GM21367 (cell line): ENCODE measurements around the gene PEX19.

Source experiments
- ATAC-seq: cut with Tn5 transposase; IDR thresholded peaks from one replicate; pipeline ENCODE4 v1.9.1; 2021; ENCODE audit not compliant: unreplicated experiment

Gene PEX19

DNA sequence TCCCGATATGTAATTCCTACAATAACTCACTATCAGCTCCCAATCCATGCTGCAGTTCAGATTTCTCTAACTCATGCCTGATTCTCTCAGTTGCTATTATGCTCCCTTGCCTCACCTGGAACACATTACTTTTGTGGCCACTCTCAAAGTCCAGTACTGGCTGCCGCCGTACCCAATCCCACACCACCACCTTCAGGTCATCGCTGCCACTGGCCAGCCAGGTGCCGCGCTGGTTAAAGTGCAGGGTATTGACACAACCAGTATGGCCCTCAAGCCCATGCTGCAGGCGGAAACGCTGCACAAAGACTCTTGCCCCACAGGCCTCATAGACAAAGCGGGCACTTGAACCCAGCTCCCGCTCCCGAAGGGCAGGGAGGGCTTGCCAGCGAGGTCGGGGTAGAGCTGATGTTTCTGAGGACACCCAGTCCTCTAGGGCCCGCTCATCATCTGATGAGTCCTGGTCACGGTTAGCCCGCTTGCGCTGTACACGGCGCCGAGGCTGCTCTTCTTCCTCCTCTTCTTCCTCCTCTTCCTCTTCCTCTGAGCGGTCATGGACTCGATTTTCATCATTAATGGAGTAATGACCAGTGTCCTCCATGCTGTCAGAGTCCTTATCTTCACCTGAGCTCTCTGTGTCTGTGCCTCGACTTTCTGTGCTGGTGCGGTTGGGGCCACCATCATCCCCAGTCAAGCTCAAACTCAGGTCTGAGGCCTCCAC, 45.2 kb downstream of the PEX19 start:
- no peak for ATAC-seq

DNA sequence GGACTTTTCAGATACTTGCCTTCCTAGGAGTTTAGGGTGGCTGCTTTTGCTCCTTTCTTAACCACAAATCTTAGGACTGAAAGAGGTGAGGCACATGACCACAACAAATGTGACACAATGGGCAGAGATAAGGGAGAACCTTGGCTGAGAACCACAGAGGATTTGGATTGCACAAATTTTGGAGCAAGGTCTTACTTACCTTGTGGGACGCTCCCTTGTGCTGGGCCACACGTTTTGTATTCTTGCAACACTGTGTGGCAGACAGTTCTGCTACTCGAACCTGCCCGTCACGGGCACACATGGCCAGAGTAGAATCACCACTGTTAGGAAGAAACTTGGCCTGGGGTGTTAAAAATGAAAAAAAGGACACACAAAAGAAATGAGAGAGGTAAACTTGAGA, 46.5 kb downstream of the PEX19 start:
- no peak for ATAC-seq

DNA sequence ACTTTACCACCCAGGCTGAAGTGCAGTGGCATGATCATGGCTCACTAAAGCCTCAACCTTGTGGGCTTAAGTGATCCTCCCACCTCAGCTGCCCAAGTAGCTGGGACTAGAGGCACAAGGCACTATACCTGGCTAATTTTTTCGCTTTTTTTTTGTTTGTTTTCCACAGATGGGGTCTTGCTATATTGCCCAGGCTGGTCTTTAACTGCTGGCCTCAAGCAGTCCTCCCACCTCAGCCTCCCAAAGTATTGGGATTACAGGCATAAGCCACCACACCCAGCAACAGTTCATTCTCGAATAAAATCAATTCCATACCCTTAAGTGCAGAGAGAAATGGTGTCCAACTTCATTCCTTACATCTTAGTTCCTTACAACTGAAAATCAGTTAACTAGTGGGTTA, 47.4 kb downstream of the PEX19 start:
- no peak for ATAC-seq

DNA sequence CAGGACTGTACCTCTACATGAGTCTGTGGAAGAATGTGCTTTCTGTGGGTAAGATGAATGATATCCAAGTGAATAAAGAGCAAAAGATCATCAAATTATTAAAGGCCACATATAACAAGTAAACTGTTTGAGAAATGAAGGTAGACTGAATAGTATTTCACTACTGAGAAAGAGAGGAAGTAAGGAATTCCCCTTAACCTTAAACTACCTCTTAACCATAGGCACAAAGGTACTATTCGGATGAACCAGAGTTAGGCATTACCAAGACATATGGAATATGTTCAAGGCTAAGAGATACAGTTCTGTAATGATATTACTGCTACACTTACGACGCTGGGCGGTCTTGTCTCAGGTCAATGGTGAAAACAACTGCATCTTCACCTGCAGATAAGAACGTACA, 48.1 kb downstream of the PEX19 start:
- no peak for ATAC-seq

DNA sequence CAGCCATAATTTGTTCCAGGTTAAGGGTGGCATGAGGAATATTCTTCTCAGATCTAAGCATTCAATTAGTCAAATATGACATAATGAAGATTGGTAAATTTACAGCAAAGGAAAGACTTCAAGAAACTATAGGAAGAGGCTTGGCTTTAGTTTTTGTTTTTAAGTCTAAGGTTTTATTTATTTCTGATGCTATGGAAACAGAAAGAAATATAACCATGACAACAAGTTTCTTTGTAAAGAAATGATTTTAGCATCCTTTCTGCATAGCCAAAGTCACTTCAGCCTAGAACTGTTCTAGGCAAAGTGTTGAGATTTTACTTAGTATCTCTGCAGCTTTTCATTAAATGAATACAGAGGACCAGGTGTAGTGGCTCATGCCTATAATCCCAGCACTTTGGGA, 52.0 kb downstream of the PEX19 start:
- ATAC-seq: no peak

DNA sequence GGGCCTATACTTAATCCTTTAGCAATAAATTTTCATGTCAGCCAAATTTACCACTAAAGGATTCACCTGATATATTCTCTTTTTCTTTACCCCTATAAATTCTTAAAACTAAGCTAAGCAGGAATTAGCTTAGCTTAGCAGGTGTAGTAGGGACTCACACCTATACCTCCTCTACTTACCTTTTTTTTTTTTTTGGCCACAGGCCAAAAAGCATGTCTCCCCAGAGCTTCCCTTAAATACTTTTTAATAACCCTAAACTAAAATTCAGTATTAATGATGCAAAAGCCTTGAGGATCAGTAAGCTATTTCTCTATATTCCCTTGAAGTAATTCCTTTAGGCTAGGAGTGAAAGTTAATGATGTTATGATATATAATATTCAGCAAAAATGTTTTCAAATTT, 56.5 kb downstream of the PEX19 start:
- ATAC-seq: no peak

DNA sequence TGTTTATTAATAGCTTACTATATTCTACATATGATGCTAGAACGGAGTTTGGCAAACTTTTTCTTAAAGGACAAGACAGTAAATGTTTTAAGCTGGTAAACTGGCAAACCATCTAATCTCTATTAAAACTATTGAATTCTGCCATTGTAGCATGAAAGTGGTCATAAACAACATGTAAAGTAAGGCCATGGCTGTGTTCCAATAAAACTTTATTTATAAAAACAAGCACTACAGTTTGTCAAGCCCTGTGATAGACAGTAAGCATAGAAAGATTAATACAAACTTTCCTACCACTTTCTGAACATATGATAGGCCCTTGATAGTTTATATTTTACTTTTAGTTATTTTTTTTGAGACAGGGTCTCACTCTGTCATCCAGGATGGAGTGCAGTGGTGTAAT, 57.4 kb downstream of the PEX19 start:
- ATAC-seq: no peak

DNA sequence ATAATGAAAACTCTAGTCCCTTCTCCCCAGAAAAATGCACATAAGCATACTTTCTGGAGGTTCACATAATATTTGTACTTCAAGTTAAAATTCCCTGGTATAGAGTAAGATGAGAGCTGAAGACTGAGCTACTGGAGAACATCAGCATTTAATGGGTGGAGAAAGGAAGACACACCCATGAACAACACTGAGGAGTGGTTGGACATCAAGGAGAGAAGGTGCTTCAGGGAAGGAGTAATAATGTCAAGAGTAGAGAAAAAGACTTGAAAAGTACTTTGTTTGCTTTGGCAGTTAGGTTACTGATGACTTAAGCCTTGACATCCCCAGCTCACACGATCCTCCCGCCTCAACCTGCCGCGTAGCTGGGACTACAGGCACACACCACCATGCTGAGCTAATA, 57.9 kb downstream of the PEX19 start:
- ATAC-seq: no peak
